CD14-positive monocyte (primary cell): ENCODE results near the gene ABI2. TPM values are rescaled to one million over a fixed set of nuclear protein-coding genes. Genes with fewer than 3 reads are reported as not detected.
"Not testable (repeated sequence)": the region's sequence is repeated elsewhere in the genome, so short reads cannot be mapped to it uniquely, and the experiment has no call there.

Experiments used
- DNase-seq, 3 donors: peaks; one replicate each; pipeline ENCODE4 v3.0.0-alpha.2; 2011 to 2022
- H2AFZ ChIP-seq: 2 replicates; pipeline ENCODE4 v1.6.0; 2012; ENCODE audit warnings: mild to moderate bottlenecking, low read depth, low read length, inconsistent platforms; ENCODE audit not compliant: insufficient read depth, poor library complexity, severe bottlenecking
- H3K27ac ChIP-seq, 2 donors: 1 replicate in 1 of 2; 2 replicates in 1 of 2; pipeline ENCODE4 v1.5.1; 2012 to 2013; ENCODE audit warnings: low read length in 2 of 2, control low read depth in 1 of 2, inconsistent platforms in 1 of 2, low read depth in 1 of 2, mild to moderate bottlenecking in 1 of 2
- H3K27me3 ChIP-seq, 2 donors: one replicate each; pipeline versions ENCODE4 v1.6.0 to v1.6.1; 2011 to 2013; ENCODE audit warnings: low read length in 2 of 2; ENCODE audit not compliant: control insufficient read depth in 2 of 2, insufficient read depth in 2 of 2
- H3K36me3 ChIP-seq, 2 donors: replicated peaks in 1 of 2; 1 replicate in 1 of 2; 2 replicates in 1 of 2; pipeline versions ENCODE4 v1.5.1 to v1.6.1; 2012 to 2013; ENCODE audit warnings: low read length in 2 of 2, control low read depth in 1 of 2, inconsistent platforms in 1 of 2, mild to moderate bottlenecking in 1 of 2; ENCODE audit not compliant: insufficient read depth in 2 of 2, control insufficient read depth in 1 of 2
- H3K4me1 ChIP-seq, 2 donors: 1 replicate in 1 of 2; 2 replicates in 1 of 2; pipeline versions ENCODE4 v1.5.1 to v1.6.1; 2012 to 2013; ENCODE audit warnings: low read length in 2 of 2, control low read depth in 1 of 2, inconsistent platforms in 1 of 2, mild to moderate bottlenecking in 1 of 2, moderate library complexity in 1 of 2; ENCODE audit not compliant: insufficient read depth in 2 of 2, control insufficient read depth in 1 of 2
- H3K4me2 ChIP-seq: replicated peaks from 2 replicates; pipeline ENCODE3; 2012; ENCODE audit warnings: low read length, moderate library complexity, mild to moderate bottlenecking; ENCODE audit not compliant: poor library complexity, severe bottlenecking; ENCODE audit errors: extremely low read depth
- H3K4me3 ChIP-seq, 3 experiments: fragments of 200-600 bp in 1 of 3; sonication (generic) in 1 of 3; replicated peaks in 1 of 3; 1 replicate in 2 of 3; 2 replicates in 1 of 3; pipeline ENCODE4 v1.5.1; 2011 to 2013; ENCODE audit warnings: low read length in 3 of 3, mild to moderate bottlenecking in 3 of 3, control low read depth in 2 of 3, low read depth in 2 of 3, inconsistent platforms in 1 of 3, moderate library complexity in 1 of 3
- H3K79me2 ChIP-seq: 2 replicates; pipeline ENCODE4 v1.6.0; 2012; ENCODE audit warnings: mild to moderate bottlenecking, control low read depth, inconsistent platforms, low read length, moderate library complexity; ENCODE audit not compliant: insufficient read depth
- H3K9ac ChIP-seq: 2 replicates; pipeline ENCODE4 v1.6.0; 2017; ENCODE audit warnings: low read length, mild to moderate bottlenecking; ENCODE audit not compliant: insufficient read depth, poor library complexity, severe bottlenecking
- H3K9me3 ChIP-seq, 2 donors: replicated peaks in 1 of 2; 1 replicate in 1 of 2; 2 replicates in 1 of 2; pipeline versions ENCODE4 v1.5.1 to v1.6.1; 2012 to 2013; ENCODE audit warnings: low read length in 2 of 2, control low read depth in 1 of 2; ENCODE audit not compliant: control insufficient read depth in 1 of 2, insufficient read depth in 1 of 2
- H4K20me1 ChIP-seq: 2 replicates; pipeline ENCODE4 v1.6.0; 2012; ENCODE audit warnings: mild to moderate bottlenecking, low read length, control low read depth, moderate library complexity; ENCODE audit not compliant: insufficient read depth
- H3K27ac Mint-ChIP-seq, 7 donors: one replicate each; pipeline ENCODE4 v1.8.0; 2020; ENCODE audit warnings: mild to moderate bottlenecking in 7 of 7, mixed read lengths in 7 of 7, moderate library complexity in 6 of 7, inconsistent platforms in 2 of 7
- H3K27me3 Mint-ChIP-seq, 3 donors: one replicate each; pipeline ENCODE4 v1.8.0; 2021 to 2022; ENCODE audit warnings: low read depth in 3 of 3, mild to moderate bottlenecking in 3 of 3, mixed read lengths in 3 of 3, moderate library complexity in 3 of 3, inconsistent platforms in 1 of 3
- H3K36me3 Mint-ChIP-seq, 2 donors: one replicate each; pipeline ENCODE4 v1.8.0; 2020; ENCODE audit warnings: mixed read lengths in 2 of 2, inconsistent platforms in 1 of 2, mild to moderate bottlenecking in 1 of 2
- H3K4me1 Mint-ChIP-seq: one replicate; pipeline ENCODE4 v1.8.0; 2020; ENCODE audit warnings: mild to moderate bottlenecking, mixed read lengths
- H3K4me3 Mint-ChIP-seq, 2 donors: one replicate each; pipeline ENCODE4 v1.8.0; 2020; ENCODE audit warnings: mild to moderate bottlenecking in 2 of 2, mixed read lengths in 2 of 2, moderate library complexity in 1 of 2
- H3K9me3 Mint-ChIP-seq, 7 donors: one replicate each; pipeline ENCODE4 v1.8.0; 2020 to 2022; ENCODE audit warnings: mixed read lengths in 7 of 7, mild to moderate bottlenecking in 6 of 7, moderate library complexity in 6 of 7, inconsistent platforms in 2 of 7
- WGBS: methylation state at CpG from one replicate; pipeline ENCODE4 v1.1.5; 2013; ENCODE audit warnings: missing lambda C conversion rate; ENCODE audit not compliant: insufficient coverage; 5-methylcytosine and 5-hydroxymethylcytosine counted together
- intact Hi-C, 2 donors: fragments of 100-400 bp; cut with micrococcal nuclease; formaldehyde crosslinking; loops; one replicate each; pipeline versions ENCODE4 v1.15.0 to v1.15.1; 2023
- polyA plus RNA-seq, 3 donors: library from polyadenylated mRNA; depleted of rRNA in 1 of 3; unstranded in 2 of 3; stranded (reverse) in 1 of 3; fragments of 300-500 nt in 2 of 3; fragments of >200 nt in 1 of 3; fragmentation: Illumina TruSeq in 2 of 3; gene quantifications; 1 replicate in 2 of 3; 2 replicates in 1 of 3; pipeline ENCODE4 v1.2.3, GENCODE V29; 2012 to 2021
- TF ChIP-seq, protein P1 (sequence below): fragments of 200-600 bp; IDR thresholded peaks from one replicate; pipeline ENCODE4 v1.8.0; 2022; ENCODE audit warnings: antibody characterized with exemption, mild to moderate bottlenecking

ABI2 gene
- polyA plus RNA-seq, 3 donors = 6.1 to 9.2 (median 7.1) TPM

DNA sequence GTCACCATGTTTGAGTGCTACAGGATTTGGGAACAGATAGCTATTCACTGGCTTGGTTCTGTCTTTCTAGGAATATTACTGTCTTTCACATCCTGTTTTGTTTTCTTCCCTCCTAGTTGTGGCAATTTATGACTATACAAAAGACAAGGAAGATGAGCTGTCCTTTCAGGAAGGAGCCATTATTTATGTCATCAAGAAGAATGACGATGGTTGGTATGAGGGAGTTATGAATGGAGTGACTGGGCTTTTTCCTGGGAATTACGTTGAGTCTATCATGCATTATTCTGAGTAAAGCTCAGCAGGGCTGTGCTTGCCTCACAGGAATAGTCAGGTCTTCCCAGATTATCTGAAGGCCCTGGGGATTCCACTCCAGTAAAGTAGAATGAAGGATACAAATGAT lies 98.9 kb downstream of the ABI2 start:
- peak in 1 of 3 donors; percentile 13 for DNase-seq
- H3K4me1 Mint-ChIP-seq = peaks cover 2% of the 10 kb centered on the region
- H3K27me3 Mint-ChIP-seq = peaks cover 0 to 1% (median 0%) of the 10 kb centered on the region in 3 donors
- peaks cover 0 to 3% of the 10 kb centered on the region in 2 donors for H3K36me3 Mint-ChIP-seq
- no peaks in the 10 kb centered on the region for H4K20me1 ChIP-seq
- no peak overlapping the region for H3K4me3 ChIP-seq
- no peaks in the 10 kb centered on the region for H3K36me3 ChIP-seq
- peaks cover 0 to 1% (median 0%) of the 10 kb centered on the region in 7 donors for H3K9me3 Mint-ChIP-seq
- TF ChIP-seq, protein P1, sequence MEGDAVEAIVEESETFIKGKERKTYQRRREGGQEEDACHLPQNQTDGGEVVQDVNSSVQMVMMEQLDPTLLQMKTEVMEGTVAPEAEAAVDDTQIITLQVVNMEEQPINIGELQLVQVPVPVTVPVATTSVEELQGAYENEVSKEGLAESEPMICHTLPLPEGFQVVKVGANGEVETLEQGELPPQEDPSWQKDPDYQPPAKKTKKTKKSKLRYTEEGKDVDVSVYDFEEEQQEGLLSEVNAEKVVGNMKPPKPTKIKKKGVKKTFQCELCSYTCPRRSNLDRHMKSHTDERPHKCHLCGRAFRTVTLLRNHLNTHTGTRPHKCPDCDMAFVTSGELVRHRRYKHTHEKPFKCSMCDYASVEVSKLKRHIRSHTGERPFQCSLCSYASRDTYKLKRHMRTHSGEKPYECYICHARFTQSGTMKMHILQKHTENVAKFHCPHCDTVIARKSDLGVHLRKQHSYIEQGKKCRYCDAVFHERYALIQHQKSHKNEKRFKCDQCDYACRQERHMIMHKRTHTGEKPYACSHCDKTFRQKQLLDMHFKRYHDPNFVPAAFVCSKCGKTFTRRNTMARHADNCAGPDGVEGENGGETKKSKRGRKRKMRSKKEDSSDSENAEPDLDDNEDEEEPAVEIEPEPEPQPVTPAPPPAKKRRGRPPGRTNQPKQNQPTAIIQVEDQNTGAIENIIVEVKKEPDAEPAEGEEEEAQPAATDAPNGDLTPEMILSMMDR = no peak
- H3K4me3 Mint-ChIP-seq = no peak overlapping the region
- H3K27ac Mint-ChIP-seq = no peak overlapping the region
- 25% methylated on average over 1 of the region's 2 CpGs for WGBS
- no peaks in the 10 kb centered on the region for H3K9me3 ChIP-seq
- H3K9ac ChIP-seq = no peak overlapping the region
- no peaks in the 10 kb centered on the region for H3K79me2 ChIP-seq
- intact Hi-C loops = no loop called here
- H3K4me1 ChIP-seq = no peaks in the 10 kb centered on the region
- no peak overlapping the region for H3K4me2 ChIP-seq
- no peak overlapping the region for H3K27ac ChIP-seq
- H3K27me3 ChIP-seq = no peaks in the 10 kb centered on the region
- H2AFZ ChIP-seq = no peak overlapping the region

DNA sequence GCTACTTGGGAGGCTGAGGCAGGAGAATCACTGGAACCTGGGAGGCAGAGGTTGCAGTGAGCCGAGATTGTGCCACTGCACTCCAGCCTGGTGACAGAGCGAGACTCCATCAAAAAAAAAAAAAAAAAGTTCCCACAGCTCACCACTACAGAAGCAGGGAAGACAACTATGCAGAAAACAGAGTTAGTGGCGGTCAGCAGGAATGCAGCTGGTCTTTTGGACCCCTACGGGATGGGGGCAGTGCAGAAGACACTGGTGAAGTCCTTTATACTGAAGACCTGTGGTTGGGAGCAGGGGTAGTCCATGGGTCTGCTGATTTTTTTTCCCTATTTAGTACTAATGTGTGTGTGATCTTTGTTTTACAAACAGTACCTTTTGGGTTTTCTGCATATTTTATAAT lies 101.4 kb downstream of the ABI2 start:
- DNase-seq, H3K4me3 Mint-ChIP-seq, H3K4me2 ChIP-seq, H3K27me3 Mint-ChIP-seq, H3K36me3 ChIP-seq, H3K9ac ChIP-seq, H3K9me3 Mint-ChIP-seq, intact Hi-C loops, H3K27ac ChIP-seq, H3K4me1 ChIP-seq, H2AFZ ChIP-seq, H3K4me1 Mint-ChIP-seq, H3K27me3 ChIP-seq, H3K36me3 Mint-ChIP-seq, H3K4me3 ChIP-seq, H3K79me2 ChIP-seq, H3K9me3 ChIP-seq, H4K20me1 ChIP-seq: not testable (repeated sequence)
- peak overlapping the region in 1 of 7 donors; percentile 15 for H3K27ac Mint-ChIP-seq
- no CpG with 5 or more reads among the region's 4 CpGs for WGBS
